GM21360 (cell line): ENCODE measurements around the gene MCM5.
"Not testable (repeated sequence)": the region's sequence is repeated elsewhere in the genome, so short reads cannot be mapped to it uniquely, and the experiment has no call there.

ENCODE experiments used
- ATAC-seq: cut with Tn5 transposase; IDR thresholded peaks from one replicate; pipeline ENCODE4 v1.9.1; 2021; ENCODE audit warnings: mild to moderate bottlenecking, moderate library complexity; ENCODE audit not compliant: unreplicated experiment

Gene MCM5

GRCh38 chr22:35378621-35379020 lies 21.3 kb upstream of the MCM5 start:
- ATAC-seq: no peak

GRCh38 chr22:35379146-35379993 lies 20.6 kb upstream of the MCM5 start:
- no peak for ATAC-seq

- ATAC-seq: no peak
Observed at GRCh38 chr22:35380013-35380412, 19.9 kb upstream of the MCM5 start.

- ATAC-seq: peak; percentile 54
Observed at GRCh38 chr22:35380537-35381423, 19.2 kb upstream of the MCM5 start, which contains the start of gene HMOX1. Gene HMOX1 (plus strand): TSS chr22:35381096. CDS start chr22:35381174, 78 bp downstream.

GRCh38 chr22:35381424-35382009 lies 18.4 kb upstream of the MCM5 start:
- no peak for ATAC-seq

GRCh38 chr22:35383679-35384071 lies 16.3 kb upstream of the MCM5 start:
- no peak for ATAC-seq

GRCh38 chr22:35384527-35384926 lies 15.4 kb upstream of the MCM5 start:
- no peak for ATAC-seq

GRCh38 chr22:35384975-35385588 lies 14.9 kb upstream of the MCM5 start:
- ATAC-seq: no peak

- ATAC-seq: no peak
Observed at GRCh38 chr22:35386670-35387288, 13.2 kb upstream of the MCM5 start.

- no peak for ATAC-seq
Observed at GRCh38 chr22:35390933-35391332, 9.0 kb upstream of the MCM5 start.

- no peak for ATAC-seq
Observed at GRCh38 chr22:35392357-35392756, 7.6 kb upstream of the MCM5 start.

- ATAC-seq: no peak
Observed at GRCh38 chr22:35393116-35394010, 6.6 kb upstream of the MCM5 start.

GRCh38 chr22:35394011-35394312 lies 6.0 kb upstream of the MCM5 start:
- no peak for ATAC-seq

- ATAC-seq: no peak
Observed at GRCh38 chr22:35394810-35395563, 5.0 kb upstream of the MCM5 start.

- ATAC-seq: not testable (repeated sequence)
Observed at GRCh38 chr22:35396622-35397021, 3.3 kb upstream of the MCM5 start.

- ATAC-seq: no peak
Observed at GRCh38 chr22:35397095-35397904, 2.6 kb upstream of the MCM5 start.

GRCh38 chr22:35398591-35398973 lies 1.4 kb upstream of the MCM5 start:
- no peak for ATAC-seq

GRCh38 chr22:35399114-35399677 lies 744 bp upstream of the MCM5 start:
- ATAC-seq: no peak
